Cardiac fibroblast (primary cell): ENCODE results near the gene TAS2R50.

Source experiments
- DNase-seq, 2 donors: peaks; one replicate each; pipeline versions ENCODE4 v3.0.0 to v3.0.0-alpha.2; 2010; ENCODE audit warnings: low read depth in 2 of 2
- H3K4me3 ChIP-seq, 2 donors: replicated peaks in 1 of 2; 1 replicate in 1 of 2; 2 replicates in 1 of 2; pipeline ENCODE4 v1.5.1; 2011; ENCODE audit warnings: low read depth in 2 of 2, low read length in 2 of 2, mild to moderate bottlenecking in 2 of 2, moderate library complexity in 1 of 2
- TF ChIP-seq, protein P1 (sequence below): IDR thresholded peaks from one replicate; pipeline ENCODE4 v1.5.1; 2011; ENCODE audit warnings: low read depth, mild to moderate bottlenecking, low read length, inconsistent platforms

The TAS2R50 gene

GRCh38 chr12:10974965-10975364 lies 11.7 kb downstream of the TAS2R50 start:
- no peak for DNase-seq
- TF ChIP-seq, protein P1, sequence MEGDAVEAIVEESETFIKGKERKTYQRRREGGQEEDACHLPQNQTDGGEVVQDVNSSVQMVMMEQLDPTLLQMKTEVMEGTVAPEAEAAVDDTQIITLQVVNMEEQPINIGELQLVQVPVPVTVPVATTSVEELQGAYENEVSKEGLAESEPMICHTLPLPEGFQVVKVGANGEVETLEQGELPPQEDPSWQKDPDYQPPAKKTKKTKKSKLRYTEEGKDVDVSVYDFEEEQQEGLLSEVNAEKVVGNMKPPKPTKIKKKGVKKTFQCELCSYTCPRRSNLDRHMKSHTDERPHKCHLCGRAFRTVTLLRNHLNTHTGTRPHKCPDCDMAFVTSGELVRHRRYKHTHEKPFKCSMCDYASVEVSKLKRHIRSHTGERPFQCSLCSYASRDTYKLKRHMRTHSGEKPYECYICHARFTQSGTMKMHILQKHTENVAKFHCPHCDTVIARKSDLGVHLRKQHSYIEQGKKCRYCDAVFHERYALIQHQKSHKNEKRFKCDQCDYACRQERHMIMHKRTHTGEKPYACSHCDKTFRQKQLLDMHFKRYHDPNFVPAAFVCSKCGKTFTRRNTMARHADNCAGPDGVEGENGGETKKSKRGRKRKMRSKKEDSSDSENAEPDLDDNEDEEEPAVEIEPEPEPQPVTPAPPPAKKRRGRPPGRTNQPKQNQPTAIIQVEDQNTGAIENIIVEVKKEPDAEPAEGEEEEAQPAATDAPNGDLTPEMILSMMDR, result no peak

DNA sequence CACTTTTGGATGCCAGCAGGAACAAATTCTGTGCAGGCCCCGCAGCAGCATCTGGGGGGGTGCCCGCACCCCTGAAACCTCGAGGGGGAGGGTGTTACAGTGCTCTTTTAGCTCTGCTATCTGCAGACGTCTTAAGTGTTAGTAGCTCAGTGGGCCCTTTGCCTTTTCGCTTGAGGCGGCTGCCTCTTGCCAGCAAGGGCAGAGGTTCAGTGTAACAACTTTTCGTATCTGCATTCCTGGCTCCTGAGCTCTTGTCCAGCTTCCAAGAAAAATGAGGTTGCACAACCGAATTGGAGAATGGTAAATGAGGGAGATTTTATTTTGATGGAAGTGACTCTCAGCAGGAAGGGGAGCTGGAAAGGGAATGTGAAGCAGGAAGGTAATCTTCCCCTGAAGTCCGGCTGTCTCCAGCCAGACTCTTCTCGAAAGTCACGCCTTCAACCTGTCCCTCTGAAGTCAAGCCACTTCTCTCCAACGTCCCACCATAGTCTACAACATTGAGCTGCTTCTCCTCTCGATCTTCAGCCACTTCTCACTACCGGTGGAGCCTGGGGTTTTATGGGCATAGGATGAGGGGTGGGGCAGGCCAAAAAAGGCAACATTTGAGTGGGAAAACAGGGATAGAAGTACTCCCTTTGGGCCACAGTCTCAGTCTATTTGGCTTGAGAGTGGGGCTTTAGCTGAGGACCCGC lies 17.8 kb downstream of the TAS2R50 start:
- TF ChIP-seq, protein P1, result no peak
- no peak overlapping the region for H3K4me3 ChIP-seq
- DNase-seq, result peak; percentile 74 to 92

More at GRCh38 chr12:10974965-10975364, 11.7 kb downstream of the TAS2R50 start:
- H3K4me3 ChIP-seq, result no peak overlapping the region

DNA sequence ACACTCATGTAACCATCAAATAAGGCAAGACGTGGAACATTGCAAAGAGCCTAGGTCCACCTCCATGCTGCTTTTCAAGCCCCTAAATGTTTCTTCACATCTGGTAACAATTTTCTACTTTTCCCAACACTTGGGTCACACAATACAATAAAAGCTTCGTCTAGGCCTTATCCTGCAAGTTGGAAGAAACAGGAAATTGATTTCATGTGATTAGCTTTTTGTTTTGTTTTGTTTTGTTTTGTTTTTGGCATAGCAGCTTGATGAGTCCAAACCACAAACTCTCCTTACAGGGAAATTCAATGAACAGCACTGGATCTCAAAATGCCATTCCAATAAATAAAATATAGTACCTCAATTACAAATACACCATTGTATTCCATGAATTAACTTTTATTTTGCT lies 19.3 kb downstream of the TAS2R50 start:
- DNase-seq, result peak; percentile 79 to 84
- H3K4me3 ChIP-seq, result no peak overlapping the region
- TF ChIP-seq, protein P1, result no peak

- no peak overlapping the region for H3K4me3 ChIP-seq
- no peak for DNase-seq
- TF ChIP-seq, protein P1, result no peak
These were observed 20.4 kb downstream of the TAS2R50 start for GRCh38 chr12:10966314-10966713.

DNA sequence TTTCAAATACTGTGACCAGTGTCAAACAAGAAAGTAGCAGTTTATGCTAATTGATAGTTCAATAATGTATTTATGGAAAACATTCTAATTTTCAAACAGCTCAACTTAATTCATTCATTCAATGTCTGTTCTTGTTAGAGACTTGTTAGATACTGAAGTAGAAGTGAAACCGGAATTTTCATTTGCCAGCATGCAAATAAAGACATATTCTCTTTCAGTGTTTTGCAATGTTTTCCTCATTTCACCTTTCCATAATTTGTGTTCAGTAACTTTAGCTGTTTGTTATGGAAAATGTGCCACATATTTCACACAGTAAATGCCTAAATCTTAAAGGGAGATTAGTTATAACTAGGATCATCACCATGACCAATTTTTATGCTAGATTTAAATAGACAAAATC lies 21.2 kb downstream of the TAS2R50 start:
- TF ChIP-seq, protein P1, result no peak
- H3K4me3 ChIP-seq, result no peak overlapping the region
- DNase-seq, result peak in 1 of 2 donors; percentile 12

- H3K4me3 ChIP-seq, result no peak overlapping the region
- TF ChIP-seq, protein P1, result no peak
- no peak for DNase-seq
These were observed 26.5 kb downstream of the TAS2R50 start for GRCh38 chr12:10960211-10960610.

DNA sequence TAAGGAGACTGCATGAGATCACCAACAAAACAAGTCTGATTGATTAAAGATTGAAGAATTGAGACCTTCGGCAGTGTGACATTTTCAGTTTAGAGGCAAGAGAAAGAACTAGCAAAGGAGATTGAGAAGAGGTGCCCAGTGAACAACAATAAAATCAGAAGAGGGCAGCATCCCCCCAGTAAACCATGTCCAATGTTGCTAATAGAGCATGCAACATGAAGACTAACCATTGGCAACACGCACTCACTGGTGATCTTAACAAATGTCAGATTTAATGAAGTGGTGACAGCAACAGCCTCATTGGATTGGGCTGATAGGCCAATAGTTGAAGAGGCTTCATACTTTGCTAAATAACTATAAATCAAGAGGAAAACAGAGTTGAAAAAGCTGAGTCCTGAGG lies 26.9 kb downstream of the TAS2R50 start:
- DNase-seq, result peak in 1 of 2 donors; percentile 51
- no peak overlapping the region for H3K4me3 ChIP-seq
- TF ChIP-seq, protein P1, result no peak
